GM12878 (cell line): Measurements from ENCODE around the gene CCL15. TPM values are rescaled to one million over a fixed set of nuclear protein-coding genes. Genes with fewer than 3 reads are reported as not detected.

Experiments used
- ATAC-seq: fragments of 200-7000 bp; cut with Tn5 transposase; 3 replicates; pipeline ENCODE4 v1.9.1; 2020; ENCODE audit warnings: mild to moderate bottlenecking, moderate library complexity
- BruUV-seq: library from RNA; stranded (reverse); fragments of 400-500 nt; replicated peaks from 2 replicates; lab custom pipeline; 2021; lab: Mats Ljungman, UMichigan
- CTCF ChIA-PET: fragments of 300-600 bp; sonication (Branson Sonifier 250); formaldehyde crosslinking; extraction: SDS; loops from one replicate; lab custom pipeline; 2021; ENCODE audit warnings: inconsistent platforms; lab: Yijun Ruan, JAX
- POLR2A ChIA-PET: fragments of 350-600 bp; formaldehyde crosslinking; extraction: SDS; loops from one replicate; lab custom pipeline; 2021; ENCODE audit warnings: inconsistent platforms; lab: Charles Lee
- RAD21 ChIA-PET: fragments of 300-600 bp; sonication (Branson Sonifier 250); formaldehyde crosslinking; loops from one replicate; lab custom pipeline; 2023; ENCODE audit warnings: antibody characterized with exemption; ENCODE audit not compliant: unreplicated experiment; lab: Charles Lee
- SMC1A ChIA-PET: fragments of 300-600 bp; sonication (Branson Sonifier 250); formaldehyde crosslinking; loops from one replicate; lab custom pipeline; 2023; ENCODE audit not compliant: unreplicated experiment, uncharacterized antibody; lab: Charles Lee
- DNase-seq: peaks from one replicate; pipeline ENCODE4 v3.0.0-alpha.2; 2011; ENCODE audit warnings: low read depth, low spot score
- FAIRE-seq: peaks from 3 replicates; lab custom pipeline; 2011; peaks lifted over from hg19 to GRCh38; lab: Jason Lieb, UNC
- H2AFZ ChIP-seq: 2 replicates; pipeline ENCODE4 v1.6.0; 2011; ENCODE audit warnings: low read depth, low read length, control low read depth; ENCODE audit not compliant: control insufficient read depth
- H3K27ac ChIP-seq: 2 replicates; pipeline ENCODE4 v1.5.1; 2011; ENCODE audit warnings: control low read depth; ENCODE audit not compliant: control insufficient read depth, insufficient read depth
- H3K27me3 ChIP-seq, 2 experiments: replicated peaks in 1 of 2; 2 replicates each; pipeline versions ENCODE4 v1.6.0 to v1.6.1; 2011; ENCODE audit warnings: low read length in 1 of 2; ENCODE audit not compliant: control insufficient read depth in 2 of 2, insufficient read depth in 2 of 2
- H3K36me3 ChIP-seq, 2 experiments: 2 replicates each; pipeline ENCODE4 v1.5.1; 2011; ENCODE audit warnings: low read length in 1 of 2; ENCODE audit not compliant: control insufficient read depth in 2 of 2, insufficient read depth in 2 of 2
- H3K4me1 ChIP-seq: 2 replicates; pipeline ENCODE4 v1.6.1; 2011; ENCODE audit warnings: mild to moderate bottlenecking, low read length, moderate library complexity, mixed read lengths; ENCODE audit not compliant: control insufficient read depth, insufficient read depth
- H3K4me2 ChIP-seq: 2 replicates; pipeline ENCODE4 v1.6.0; 2011; ENCODE audit warnings: control low read depth; ENCODE audit not compliant: control insufficient read depth, insufficient read depth
- H3K4me3 ChIP-seq: fragments of 200-600 bp; sonication (generic); 2 replicates; pipeline ENCODE4 v1.5.1; 2016
- H3K79me2 ChIP-seq: 2 replicates; pipeline ENCODE4 v1.6.0; 2011; ENCODE audit warnings: low read length; ENCODE audit not compliant: control insufficient read depth, insufficient read depth
- H3K9ac ChIP-seq: 2 replicates; pipeline ENCODE4 v1.8.0; 2011; ENCODE audit warnings: low read length, control low read depth, mixed read lengths; ENCODE audit not compliant: control insufficient read depth, insufficient read depth
- H3K9me3 ChIP-seq: replicated peaks from 3 replicates; pipeline ENCODE4 v1.5.1; 2011; ENCODE audit warnings: mild to moderate bottlenecking, low read length; ENCODE audit not compliant: control insufficient read depth, insufficient read depth
- H4K20me1 ChIP-seq: 2 replicates; pipeline ENCODE4 v1.6.0; 2011; ENCODE audit not compliant: control insufficient read depth, insufficient read depth
- ASH2L ChIP-seq: fragments of 300-600, 200-600 bp; sonication (generic); IDR thresholded peaks from 2 replicates; pipeline ENCODE4 v1.6.1; 2017; ENCODE audit warnings: low read depth, mild to moderate bottlenecking, borderline replicate concordance
- ATF7 ChIP-seq: fragments of 450-650 bp; IDR thresholded peaks from 2 replicates; pipeline ENCODE4 v1.6.1; 2016; ENCODE audit warnings: low read depth, mild to moderate bottlenecking
- GABPA ChIP-seq: IDR thresholded peaks from 2 replicates; pipeline ENCODE4 v1.6.1; 2014; ENCODE audit warnings: antibody characterized with exemption, low read depth, mild to moderate bottlenecking, inconsistent platforms
- HDGF ChIP-seq: fragments of 450-650 bp; IDR thresholded peaks from 2 replicates; pipeline ENCODE4 v1.6.1; 2016; ENCODE audit warnings: antibody characterized with exemption
- HSF1 ChIP-seq: fragments of 150-350 bp; IDR thresholded peaks from 2 replicates; pipeline ENCODE4 v1.6.1; 2014; ENCODE audit warnings: mild to moderate bottlenecking, low read depth, low read length
- IKZF1 ChIP-seq: fragments of 450-650 bp; conservative IDR thresholded peaks from 2 replicates; pipeline ENCODE4 v1.6.1; 2017; ENCODE audit warnings: antibody characterized with exemption, mild to moderate bottlenecking
- KDM1A ChIP-seq: fragments of 200-600 bp; sonication (generic); IDR thresholded peaks from 2 replicates; pipeline ENCODE4 v1.6.1; 2016; ENCODE audit warnings: borderline replicate concordance
- POU2F2 ChIP-seq: IDR thresholded peaks from 3 replicates; pipeline ENCODE4 v1.6.1; 2011; ENCODE audit warnings: low read depth, mild to moderate bottlenecking, low read length, borderline replicate concordance
- RAD21 ChIP-seq: IDR thresholded peaks from 2 replicates; pipeline ENCODE4 v1.6.1; 2011; ENCODE audit warnings: mild to moderate bottlenecking, low read depth, low read length, moderate library complexity; ENCODE audit not compliant: insufficient read depth
- SRF ChIP-seq, 2 experiments: IDR thresholded peaks; 2 replicates each; pipeline ENCODE4 v1.6.1; 2011; ENCODE audit warnings: low read depth in 2 of 2, low read length in 2 of 2, mild to moderate bottlenecking in 1 of 2, moderate library complexity in 1 of 2
- TARDBP ChIP-seq: IDR thresholded peaks from 2 replicates; pipeline ENCODE4 v1.6.1; 2016; ENCODE audit warnings: borderline replicate concordance
- TCF3 ChIP-seq: IDR thresholded peaks from 2 replicates; pipeline ENCODE4 v1.6.1; 2012; ENCODE audit warnings: low read depth, mild to moderate bottlenecking, low read length, borderline replicate concordance; ENCODE audit not compliant: insufficient read depth
- WRNIP1 ChIP-seq: IDR thresholded peaks from 2 replicates; pipeline ENCODE4 v1.6.1; 2011; ENCODE audit warnings: low read depth, low read length, improper control_type of control experiment, borderline replicate concordance
- ZBED1 ChIP-seq: IDR thresholded peaks from 2 replicates; pipeline ENCODE4 v1.6.1; 2016; ENCODE audit warnings: borderline replicate concordance
- WGBS: methylation state at CpG from one replicate; pipeline ENCODE4 v1.1.6; 2016; ENCODE audit warnings: low lambda C conversion rate; ENCODE audit not compliant: insufficient replicate concordance, insufficient coverage; ENCODE audit errors: missing lambda C conversion rate; 5-methylcytosine and 5-hydroxymethylcytosine counted together
- in situ Hi-C: fragments of 300-500 bp; cut with MboI; formaldehyde crosslinking; loops from 9 replicates; pipeline ENCODE4 v1.14.3; 2018; ENCODE audit warnings: mixed read lengths
- intact Hi-C: fragments of 100-400 bp; cut with micrococcal nuclease; formaldehyde crosslinking; loops from one replicate; pipeline ENCODE4 v1.14.2; 2022; ENCODE audit not compliant: unreplicated experiment
- polyA plus RNA-seq, 11 experiments: library from polyadenylated mRNA; depleted of rRNA in 4 of 11; unstranded in 6 of 11; stranded (reverse) in 5 of 11; fragments of >200 nt; fragmentation: Nextera tagmentation in 4 of 11; fragmentation: Illumina TruSeq in 1 of 11; extraction: Ambion mirVana in 4 of 11; extraction: Trizol in 1 of 11; gene quantifications; 1 replicate in 1 of 11; 2 replicates in 10 of 11; pipeline versions ENCODE4 v1.2.1 to v1.2.3, GENCODE V29; 2011 to 2016; ENCODE audit warnings: inconsistent platforms in 2 of 11, missing spikeins in 2 of 11, low read depth in 1 of 11
- total RNA-seq, 4 experiments: library from RNA; depleted of rRNA in 3 of 4; stranded (reverse); fragments of >200 nt in 3 of 4; fragmentation: Illumina TruSeq in 1 of 4; extraction: Trizol in 1 of 4; gene quantifications; 2 replicates each; pipeline versions ENCODE4 v1.2.1 to v1.2.3, GENCODE V29; 2013 to 2021
- TF ChIP-seq, protein P1 (sequence below): fragments of 450-650 bp; IDR thresholded peaks from 2 replicates; pipeline ENCODE4 v1.6.1; 2016; ENCODE audit warnings: mild to moderate bottlenecking

Gene CCL15
- total and polyA plus RNA-seq, 10 of the 15 experiments (the other 5 are each of a cell fraction or from before 2014, with no cell fraction given): 0.12 TPM; not detected in 9

DNA sequence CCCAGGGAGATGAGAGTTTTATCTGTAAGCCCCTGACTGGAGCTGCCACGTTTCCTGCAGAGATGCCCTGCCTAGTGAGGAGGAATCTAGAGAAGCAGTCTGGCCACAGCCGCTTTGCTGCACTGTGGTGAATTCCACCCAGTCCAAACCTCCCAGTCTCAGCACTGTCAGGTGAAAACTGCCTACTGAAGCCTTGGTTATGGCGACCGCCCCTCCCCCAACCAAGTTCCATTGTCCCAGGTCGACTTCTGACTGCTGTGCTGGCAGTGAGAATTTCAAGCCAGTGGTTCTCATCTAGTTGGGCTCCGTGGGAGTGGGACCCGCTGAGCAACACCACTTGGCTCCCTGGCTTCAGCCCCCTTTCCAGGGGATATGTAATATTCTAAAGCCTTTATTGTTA lies 47.6 kb downstream of the CCL15 start:
- CTCF ChIA-PET: no interaction called here
- no peak for FAIRE-seq
- no peaks in the 10 kb centered on the region for H3K4me1 ChIP-seq

More for the DNA sequence above, 47.6 kb downstream of the CCL15 start:
- H3K4me3 ChIP-seq: no peak overlapping the region
- intact Hi-C loops (no loop called here), in situ Hi-C loops (no loop called here)
- ChIA-PET POLR2A (no interaction called here), RAD21 (no interaction called here), SMC1A (interaction anchor here (1.0 kb wide), 1 partner anchor 10 kb away, joined by 3 read pairs; the partner anchor contains the start of gene LYZL6)
- 31% methylated on average over 7 of the region's 7 CpGs for WGBS
- H3K9ac ChIP-seq: no peak overlapping the region
- H3K4me2 ChIP-seq: no peak overlapping the region
- no peaks in the 10 kb centered on the region for H3K79me2 ChIP-seq
- no peak for DNase-seq
- H3K27me3 ChIP-seq: no peaks in the 10 kb centered on the region; a peak in 1 of 4 replicates
- BruUV-seq: no TSS peak
- H2AFZ ChIP-seq: no peak overlapping the region
- no peaks in the 10 kb centered on the region for H3K36me3 ChIP-seq
- ATAC-seq: no peak
- H3K27ac ChIP-seq: no peak overlapping the region
- no peaks in the 10 kb centered on the region for H3K9me3 ChIP-seq
- TF ChIP-seq, protein P1, sequence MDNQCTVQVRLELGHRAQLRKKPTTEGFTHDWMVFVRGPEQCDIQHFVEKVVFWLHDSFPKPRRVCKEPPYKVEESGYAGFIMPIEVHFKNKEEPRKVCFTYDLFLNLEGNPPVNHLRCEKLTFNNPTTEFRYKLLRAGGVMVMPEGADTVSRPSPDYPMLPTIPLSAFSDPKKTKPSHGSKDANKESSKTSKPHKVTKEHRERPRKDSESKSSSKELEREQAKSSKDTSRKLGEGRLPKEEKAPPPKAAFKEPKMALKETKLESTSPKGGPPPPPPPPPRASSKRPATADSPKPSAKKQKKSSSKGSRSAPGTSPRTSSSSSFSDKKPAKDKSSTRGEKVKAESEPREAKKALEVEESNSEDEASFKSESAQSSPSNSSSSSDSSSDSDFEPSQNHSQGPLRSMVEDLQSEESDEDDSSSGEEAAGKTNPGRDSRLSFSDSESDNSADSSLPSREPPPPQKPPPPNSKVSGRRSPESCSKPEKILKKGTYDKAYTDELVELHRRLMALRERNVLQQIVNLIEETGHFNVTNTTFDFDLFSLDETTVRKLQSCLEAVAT: no peak
- TF ChIP-seq WRNIP1 (no peak), TARDBP (no peak), RAD21 (no peak), POU2F2 (no peak), ZBED1 (no peak), SRF (IDR thresholded peaks at IDR 0.05; ENCODE audit: low read depth in 2 of 2, low read length in 2 of 2) (no peak), IKZF1 (no peak), HDGF (no peak), KDM1A (no peak), GABPA (no peak), HSF1 (no peak), TCF3 (no peak), ASH2L (no peak), ATF7 (no peak)
- H4K20me1 ChIP-seq: no peaks in the 10 kb centered on the region
